LNCAP (cell line): Measurements from ENCODE around the gene BICC1.

ENCODE experiments used
- TF ChIP-seq, protein P1 (sequence below): fragments of 450-650 bp; IDR thresholded peaks from 2 replicates; pipeline ENCODE4 v1.5.1; 2017; ENCODE audit warnings: mild to moderate bottlenecking

The BICC1 gene

GRCh38 chr10:58771863-58772262, 259.2 kb downstream of the BICC1 start:
- TF ChIP-seq, protein P1, sequence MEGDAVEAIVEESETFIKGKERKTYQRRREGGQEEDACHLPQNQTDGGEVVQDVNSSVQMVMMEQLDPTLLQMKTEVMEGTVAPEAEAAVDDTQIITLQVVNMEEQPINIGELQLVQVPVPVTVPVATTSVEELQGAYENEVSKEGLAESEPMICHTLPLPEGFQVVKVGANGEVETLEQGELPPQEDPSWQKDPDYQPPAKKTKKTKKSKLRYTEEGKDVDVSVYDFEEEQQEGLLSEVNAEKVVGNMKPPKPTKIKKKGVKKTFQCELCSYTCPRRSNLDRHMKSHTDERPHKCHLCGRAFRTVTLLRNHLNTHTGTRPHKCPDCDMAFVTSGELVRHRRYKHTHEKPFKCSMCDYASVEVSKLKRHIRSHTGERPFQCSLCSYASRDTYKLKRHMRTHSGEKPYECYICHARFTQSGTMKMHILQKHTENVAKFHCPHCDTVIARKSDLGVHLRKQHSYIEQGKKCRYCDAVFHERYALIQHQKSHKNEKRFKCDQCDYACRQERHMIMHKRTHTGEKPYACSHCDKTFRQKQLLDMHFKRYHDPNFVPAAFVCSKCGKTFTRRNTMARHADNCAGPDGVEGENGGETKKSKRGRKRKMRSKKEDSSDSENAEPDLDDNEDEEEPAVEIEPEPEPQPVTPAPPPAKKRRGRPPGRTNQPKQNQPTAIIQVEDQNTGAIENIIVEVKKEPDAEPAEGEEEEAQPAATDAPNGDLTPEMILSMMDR, result no peak

- TF ChIP-seq, protein P1, result no peak
Measured at GRCh38 chr10:58772758-58773157, 260.1 kb downstream of the BICC1 start.

GRCh38 chr10:58773341-58773740, 260.7 kb downstream of the BICC1 start:
- TF ChIP-seq, protein P1, result no peak

- TF ChIP-seq, protein P1, result no peak
Measured at GRCh38 chr10:58773944-58774343, 261.3 kb downstream of the BICC1 start.

- TF ChIP-seq, protein P1, result no peak
Measured at GRCh38 chr10:58775960-58776567, 263.4 kb downstream of the BICC1 start.

GRCh38 chr10:58776568-58777318, 264.1 kb downstream of the BICC1 start:
- TF ChIP-seq, protein P1, result no peak

GRCh38 chr10:58778966-58779365, 266.3 kb downstream of the BICC1 start:
- TF ChIP-seq, protein P1, result no peak
